ENCODE results near the gene ACTL8.

ACTL8 gene

DNA sequence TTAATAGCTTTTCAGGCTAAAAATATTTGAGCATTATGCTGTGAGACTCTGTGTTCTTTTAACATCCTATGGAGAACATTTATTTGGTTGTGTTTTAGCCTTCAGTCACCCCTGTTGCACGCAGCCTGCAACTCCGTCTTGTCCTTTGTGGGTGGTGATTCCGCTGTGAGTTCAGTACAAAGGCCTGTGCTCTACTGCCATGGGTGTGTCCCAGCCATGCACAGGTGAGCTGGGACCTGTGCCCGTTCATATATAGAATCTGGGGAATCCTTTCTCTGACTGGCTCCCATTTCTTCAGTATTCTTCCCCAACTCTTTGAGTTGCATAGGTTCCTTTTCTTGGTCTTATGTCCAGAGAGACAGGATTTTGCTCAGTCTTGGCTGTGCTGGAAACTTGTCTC lies 61.4 kb downstream of the ACTL8 start:
- H2BK5ac ChIP-seq (ENCODE audit: low read length): no peak overlapping the region
- no peaks in the 10 kb centered on the region for H3K27me3 ChIP-seq (ENCODE audit: insufficient read depth, low read length, poor library complexity)
- H3K18ac ChIP-seq (ENCODE audit: low read length): no peak overlapping the region
- H3K4me3 ChIP-seq (ENCODE audit: low read length): no peak overlapping the region
- H3K79me2 ChIP-seq (ENCODE audit: control insufficient read depth, insufficient read depth, low read length): no peaks in the 10 kb centered on the region
- no peak overlapping the region for H3K9ac ChIP-seq (ENCODE audit: low read length)
- H3K79me1 ChIP-seq (ENCODE audit: low read length): no peaks in the 10 kb centered on the region
- H4K8ac ChIP-seq (ENCODE audit: low read depth, low read length): no peak overlapping the region
- no peaks in the 10 kb centered on the region for H3K36me3 ChIP-seq (ENCODE audit: control insufficient read depth, insufficient read depth, low read length)
- H3K56ac ChIP-seq (ENCODE audit: low read length): no peak overlapping the region
- no CpG with 5 or more reads among the region's 4 CpGs for WGBS (ENCODE audit: extremely low coverage, insufficient coverage, low lambda C conversion rate)
- no peak overlapping the region for H4K5ac ChIP-seq (ENCODE audit: low read length)
- H3K4me1 ChIP-seq (ENCODE audit: control insufficient read depth, low read depth, low read length): no peaks in the 10 kb centered on the region
- H3K23ac ChIP-seq (ENCODE audit: low read length): no peak overlapping the region
- H2BK15ac ChIP-seq (replicated peaks; ENCODE audit: low read depth): no peak overlapping the region
- H2BK120ac ChIP-seq (ENCODE audit: low read depth, low read length): no peak overlapping the region
- no peak overlapping the region for H3K4me2 ChIP-seq (ENCODE audit: low read length)
- H3K27ac ChIP-seq (ENCODE audit: low read depth, low read length): no peak overlapping the region
- no peak overlapping the region for H3K4ac ChIP-seq (ENCODE audit: low read depth, low read length)
- DNase-seq: no peak
- no peak overlapping the region for H2AK5ac ChIP-seq (ENCODE audit: low read length)

DNA sequence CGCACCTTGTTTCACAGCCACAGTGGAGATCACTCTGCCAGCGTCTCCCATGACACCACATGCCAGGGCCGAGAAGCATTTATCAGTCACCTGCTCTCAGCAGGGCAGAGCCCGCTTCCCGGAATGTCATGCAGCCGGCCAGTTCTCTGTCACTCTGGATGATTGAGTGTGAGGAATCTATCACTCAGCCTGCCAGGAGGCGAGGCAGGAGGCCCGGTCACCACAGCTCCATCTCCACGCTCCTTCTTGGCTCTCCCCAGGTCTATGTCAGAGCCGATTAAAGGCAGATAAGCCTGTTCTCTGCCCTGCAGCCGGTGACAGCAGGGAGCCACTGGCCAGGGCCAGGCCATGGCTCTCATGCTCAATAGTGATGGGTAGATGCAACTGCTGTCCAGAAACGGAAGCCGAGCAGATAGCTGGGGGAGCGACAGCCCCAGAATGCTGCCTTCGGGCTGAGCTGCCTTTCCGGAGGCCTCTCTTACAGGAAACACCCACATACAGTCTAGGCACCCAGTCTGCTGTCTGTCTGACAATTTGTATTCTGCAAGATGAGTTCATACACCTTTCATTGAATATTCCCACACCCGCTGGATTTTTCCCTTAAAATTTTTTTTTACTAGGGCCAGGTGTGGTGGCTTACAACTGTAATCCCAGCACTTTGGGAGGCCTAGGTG lies 64.1 kb downstream of the ACTL8 start:
- Histone ChIP-seq H2AK5ac (ENCODE audit: low read length) (no peak overlapping the region), H3K4ac (ENCODE audit: low read depth, low read length) (no peak overlapping the region), H2BK15ac (replicated peaks; ENCODE audit: low read depth) (no peak overlapping the region), H2BK120ac (ENCODE audit: low read depth, low read length) (no peak overlapping the region), H3K79me2 (ENCODE audit: control insufficient read depth, insufficient read depth, low read length) (no peaks in the 10 kb centered on the region), H3K27ac (ENCODE audit: low read depth, low read length) (no peak overlapping the region), H3K9ac (ENCODE audit: low read length) (no peak overlapping the region), H4K5ac (ENCODE audit: low read length) (no peak overlapping the region), H3K79me1 (ENCODE audit: low read length) (no peaks in the 10 kb centered on the region), H3K56ac (ENCODE audit: low read length) (no peak overlapping the region), H3K18ac (ENCODE audit: low read length) (no peak overlapping the region), H3K4me1 (ENCODE audit: control insufficient read depth, low read depth, low read length) (no peaks in the 10 kb centered on the region), H2BK5ac (ENCODE audit: low read length) (no peak overlapping the region), H3K36me3 (ENCODE audit: control insufficient read depth, insufficient read depth, low read length) (no peaks in the 10 kb centered on the region), H3K4me3 (ENCODE audit: low read length) (no peak overlapping the region), H3K27me3 (ENCODE audit: insufficient read depth, low read length, poor library complexity) (no peaks in the 10 kb centered on the region), H3K23ac (ENCODE audit: low read length) (no peak overlapping the region), H4K8ac (ENCODE audit: low read depth, low read length) (no peak overlapping the region), H3K4me2 (ENCODE audit: low read length) (no peak overlapping the region)
- no peak for DNase-seq
- no CpG with 5 or more reads among the region's 17 CpGs for WGBS (ENCODE audit: extremely low coverage, insufficient coverage, low lambda C conversion rate)

- H4K8ac ChIP-seq (ENCODE audit: low read depth, low read length): no peak overlapping the region
- no peak overlapping the region for H3K18ac ChIP-seq (ENCODE audit: low read length)
- no peak overlapping the region for H3K27ac ChIP-seq (ENCODE audit: low read depth, low read length)
- no peak for DNase-seq
- H4K5ac ChIP-seq (ENCODE audit: low read length): no peak overlapping the region
- no peak overlapping the region for H3K56ac ChIP-seq (ENCODE audit: low read length)
- H3K4me3 ChIP-seq (ENCODE audit: low read length): no peak overlapping the region
- H2AK5ac ChIP-seq (ENCODE audit: low read length): no peak overlapping the region
- H2BK120ac ChIP-seq (ENCODE audit: low read depth, low read length): no peak overlapping the region
- no peak overlapping the region for H3K9ac ChIP-seq (ENCODE audit: low read length)
- H2BK5ac ChIP-seq (ENCODE audit: low read length): no peak overlapping the region
- no peak overlapping the region for H3K4me2 ChIP-seq (ENCODE audit: low read length)
- H3K4ac ChIP-seq (ENCODE audit: low read depth, low read length): no peak overlapping the region
- no peak overlapping the region for H3K23ac ChIP-seq (ENCODE audit: low read length)
- no peaks in the 10 kb centered on the region for H3K79me1 ChIP-seq (ENCODE audit: low read length)
- H3K4me1 ChIP-seq (ENCODE audit: control insufficient read depth, low read depth, low read length): no peaks in the 10 kb centered on the region
- WGBS (ENCODE audit: extremely low coverage, insufficient coverage, low lambda C conversion rate): no CpG with 5 or more reads among the region's 8 CpGs
- no peak overlapping the region for H2BK15ac ChIP-seq (replicated peaks; ENCODE audit: low read depth)
- H3K36me3 ChIP-seq (ENCODE audit: control insufficient read depth, insufficient read depth, low read length): no peaks in the 10 kb centered on the region
- no peaks in the 10 kb centered on the region for H3K27me3 ChIP-seq (ENCODE audit: insufficient read depth, low read length, poor library complexity)
- no peaks in the 10 kb centered on the region for H3K79me2 ChIP-seq (ENCODE audit: control insufficient read depth, insufficient read depth, low read length)
Measured at GRCh38 chr1:17820198-17820597, 65.1 kb downstream of the ACTL8 start.

DNA sequence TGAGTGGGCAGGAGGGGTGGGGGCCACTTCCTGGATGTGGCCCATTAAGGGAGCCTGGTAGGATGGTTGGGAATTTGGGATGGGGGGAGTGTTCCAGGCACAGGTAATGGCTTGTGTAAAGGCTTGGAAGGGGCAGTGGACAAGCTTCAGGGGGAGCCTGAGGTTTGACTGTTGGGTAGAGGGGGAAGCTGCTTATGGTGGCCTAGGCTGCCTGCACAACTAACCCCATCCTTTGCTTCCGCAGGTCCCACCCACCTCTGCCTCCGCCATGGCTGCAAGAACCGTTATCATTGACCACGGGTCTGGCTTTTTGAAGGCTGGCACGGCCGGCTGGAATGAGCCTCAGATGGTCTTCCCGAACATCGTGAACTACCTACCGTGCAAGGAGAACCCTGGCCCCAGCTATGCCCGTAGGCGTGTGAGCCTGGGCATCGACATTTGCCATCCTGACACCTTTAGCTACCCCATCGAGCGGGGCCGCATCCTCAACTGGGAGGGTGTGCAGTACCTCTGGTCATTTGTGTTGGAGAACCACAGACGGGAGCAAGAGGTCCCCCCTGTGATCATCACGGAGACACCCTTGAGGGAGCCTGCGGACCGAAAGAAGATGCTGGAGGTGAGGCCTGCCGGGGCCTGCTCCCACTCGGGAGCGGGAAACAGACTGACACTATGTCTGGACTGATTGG lies 67.8 kb downstream of the ACTL8 start:
- no peak for DNase-seq
- no CpG with 5 or more reads among the region's 22 CpGs for WGBS (ENCODE audit: extremely low coverage, insufficient coverage, low lambda C conversion rate)

GRCh38 chr1:17825273-17826164 lies 70.4 kb downstream of the ACTL8 start:
- Histone ChIP-seq H3K36me3 (ENCODE audit: control insufficient read depth, insufficient read depth, low read length) (no peaks in the 10 kb centered on the region), H3K56ac (ENCODE audit: low read length) (no peak overlapping the region)
- no CpG with 5 or more reads among the region's 33 CpGs for WGBS (ENCODE audit: extremely low coverage, insufficient coverage, low lambda C conversion rate)

More for the DNA sequence above, 67.8 kb downstream of the ACTL8 start:
- H2AK5ac ChIP-seq (ENCODE audit: low read length): no peak overlapping the region
- H3K27ac ChIP-seq (ENCODE audit: low read depth, low read length): no peak overlapping the region
- H2BK120ac ChIP-seq (ENCODE audit: low read depth, low read length): no peak overlapping the region
- no peaks in the 10 kb centered on the region for H3K27me3 ChIP-seq (ENCODE audit: insufficient read depth, low read length, poor library complexity)
- H2BK5ac ChIP-seq (ENCODE audit: low read length): no peak overlapping the region
- H4K5ac ChIP-seq (ENCODE audit: low read length): no peak overlapping the region
- no peak overlapping the region for H3K4me3 ChIP-seq (ENCODE audit: low read length)
- H3K56ac ChIP-seq (ENCODE audit: low read length): no peak overlapping the region
- H3K23ac ChIP-seq (ENCODE audit: low read length): no peak overlapping the region
- H3K18ac ChIP-seq (ENCODE audit: low read length): no peak overlapping the region
- H3K4me2 ChIP-seq (ENCODE audit: low read length): no peak overlapping the region
- no peak overlapping the region for H3K4ac ChIP-seq (ENCODE audit: low read depth, low read length)
- H3K9ac ChIP-seq (ENCODE audit: low read length): no peak overlapping the region
- H3K79me1 ChIP-seq (ENCODE audit: low read length): no peaks in the 10 kb centered on the region
- H3K79me2 ChIP-seq (ENCODE audit: control insufficient read depth, insufficient read depth, low read length): no peaks in the 10 kb centered on the region
- no peak overlapping the region for H4K8ac ChIP-seq (ENCODE audit: low read depth, low read length)
- H3K4me1 ChIP-seq (ENCODE audit: control insufficient read depth, low read depth, low read length): no peaks in the 10 kb centered on the region
- no peak overlapping the region for H2BK15ac ChIP-seq (replicated peaks; ENCODE audit: low read depth)
- no peaks in the 10 kb centered on the region for H3K36me3 ChIP-seq (ENCODE audit: control insufficient read depth, insufficient read depth, low read length)

More at GRCh38 chr1:17825273-17826164, 70.4 kb downstream of the ACTL8 start:
- Histone ChIP-seq H3K79me2 (ENCODE audit: control insufficient read depth, insufficient read depth, low read length) (no peaks in the 10 kb centered on the region), H3K4ac (ENCODE audit: low read depth, low read length) (no peak overlapping the region), H4K8ac (ENCODE audit: low read depth, low read length) (no peak overlapping the region), H2BK15ac (replicated peaks; ENCODE audit: low read depth) (no peak overlapping the region), H3K27me3 (ENCODE audit: insufficient read depth, low read length, poor library complexity) (no peaks in the 10 kb centered on the region), H3K9ac (ENCODE audit: low read length) (no peak overlapping the region), H3K23ac (ENCODE audit: low read length) (no peak overlapping the region), H3K27ac (ENCODE audit: low read depth, low read length) (no peak overlapping the region), H3K4me1 (ENCODE audit: control insufficient read depth, low read depth, low read length) (no peaks in the 10 kb centered on the region), H3K79me1 (ENCODE audit: low read length) (no peaks in the 10 kb centered on the region), H3K4me3 (ENCODE audit: low read length) (no peak overlapping the region), H2BK120ac (ENCODE audit: low read depth, low read length) (no peak overlapping the region), H3K4me2 (ENCODE audit: low read length) (no peak overlapping the region), H3K18ac (ENCODE audit: low read length) (no peak overlapping the region), H2BK5ac (ENCODE audit: low read length) (no peak overlapping the region), H4K5ac (ENCODE audit: low read length) (no peak overlapping the region), H2AK5ac (ENCODE audit: low read length) (no peak overlapping the region)
- DNase-seq: no peak
